Measurements from ENCODE around the gene PRDM13. TPM values are rescaled to one million over a fixed set of nuclear protein-coding genes. Genes with fewer than 3 reads are reported as not detected.
A peak's percentile ranks its signal among the peaks of the same experiment; 100 is the strongest.

The PRDM13 gene
- not detected for polyA plus RNA-seq

- H3K4me1 Mint-ChIP-seq: peaks cover 43 to 73% of the 10 kb centered on the region in 2 donors
- H3K27me3 Mint-ChIP-seq (ENCODE audit: low read depth in 3 of 3): peaks cover 34 to 65% (median 59%) of the 10 kb centered on the region in 3 donors
- H3K27ac Mint-ChIP-seq: no peak within 1 kb of the TSS
- H3K9me3 Mint-ChIP-seq: peaks cover 0 to 24% (median under 1%) of the 10 kb centered on the region in 6 donors
- no peak for DNase-seq
- H3K4me3 Mint-ChIP-seq: peak within 1 kb of the TSS in 3 of 5 donors; percentile 49 to 64 (median 52)
- H3K36me3 Mint-ChIP-seq: peaks cover 0 to 4% (median 0%) of the 10 kb centered on the region in 3 donors
Observed at GRCh38 chr6:99606656-99607415, at the start of gene PRDM13. Gene PRDM13, plus strand, starts transcription at chr6:99606833. Its CDS starts 202 bp downstream, at chr6:99607035.

- H3K36me3 Mint-ChIP-seq: peaks cover 21 to 26% (median 25%) of the 10 kb centered on the region in 3 donors
- no peaks in the 10 kb centered on the region for H3K27me3 Mint-ChIP-seq (ENCODE audit: low read depth in 3 of 3)
- H3K27ac Mint-ChIP-seq: no peak overlapping the region
- no peak for DNase-seq
- H3K9me3 Mint-ChIP-seq: no peaks in the 10 kb centered on the region
- H3K4me1 Mint-ChIP-seq: peaks cover 1 to 20% of the 10 kb centered on the region in 2 donors
- no peak overlapping the region for H3K4me3 Mint-ChIP-seq
Observed at GRCh38 chr6:99559057-99559456, 47.6 kb upstream of the PRDM13 start.

- no peak for DNase-seq
- H3K36me3 Mint-ChIP-seq: peaks cover 15 to 19% (median 15%) of the 10 kb centered on the region in 3 donors
- H3K27me3 Mint-ChIP-seq (ENCODE audit: low read depth in 3 of 3): no peaks in the 10 kb centered on the region
- H3K27ac Mint-ChIP-seq: no peak overlapping the region
- no peaks in the 10 kb centered on the region for H3K9me3 Mint-ChIP-seq
- H3K4me3 Mint-ChIP-seq: no peak overlapping the region
- peaks cover 1 to 34% of the 10 kb centered on the region in 2 donors for H3K4me1 Mint-ChIP-seq
Observed at GRCh38 chr6:99560668-99561067, 46.0 kb upstream of the PRDM13 start.

GRCh38 chr6:99563056-99563723, 43.4 kb upstream of the PRDM13 start:
- no peak overlapping the region for H3K4me3 Mint-ChIP-seq
- H3K9me3 Mint-ChIP-seq: no peaks in the 10 kb centered on the region
- H3K36me3 Mint-ChIP-seq: peaks cover 0 to 5% (median 0%) of the 10 kb centered on the region in 3 donors
- peaks cover 13 to 58% of the 10 kb centered on the region in 2 donors for H3K4me1 Mint-ChIP-seq
- DNase-seq: no peak
- peaks cover 0 to 4% (median 0%) of the 10 kb centered on the region in 3 donors for H3K27me3 Mint-ChIP-seq (ENCODE audit: low read depth in 3 of 3)
- no peak overlapping the region for H3K27ac Mint-ChIP-seq

- Mint-ChIP-seq H3K4me3 (peak within 1 kb of the TSS; percentile 96 to 100 (median 99)), H3K9me3 (no peaks in the 10 kb centered on the region), H3K27me3 (ENCODE audit: low read depth in 3 of 3) (peaks cover 0 to 9% (median 6%) of the 10 kb centered on the region in 3 donors), H3K27ac (peak within 1 kb of the TSS; percentile 89 to 99 (median 94)), H3K4me1 (peaks cover 19 to 58% of the 10 kb centered on the region in 2 donors), H3K36me3 (peaks cover 0 to 4% (median 0%) of the 10 kb centered on the region in 3 donors)
- DNase-seq: peak; percentile 88 to 92 (median 90)
Observed at GRCh38 chr6:99568103-99568933, 38.3 kb upstream of the PRDM13 start, which contains the start of gene CCNC. Gene CCNC, minus strand, starts transcription at chr6:99568660. Its CDS starts 133 bp downstream, at chr6:99568527.

- H3K27me3 Mint-ChIP-seq (ENCODE audit: low read depth in 3 of 3): peaks cover 1 to 3% (median 2%) of the 10 kb centered on the region in 3 donors
- H3K9me3 Mint-ChIP-seq: no peaks in the 10 kb centered on the region
- no peak overlapping the region for H3K4me3 Mint-ChIP-seq
- peaks cover 0 to 5% of the 10 kb centered on the region in 2 donors for H3K4me1 Mint-ChIP-seq
- no peak overlapping the region for H3K27ac Mint-ChIP-seq
- no peak for DNase-seq
- no peaks in the 10 kb centered on the region for H3K36me3 Mint-ChIP-seq
Observed at GRCh38 chr6:99573980-99574617, 32.5 kb upstream of the PRDM13 start.

- no peak for DNase-seq
- Mint-ChIP-seq H3K4me3 (no peak overlapping the region), H3K4me1 (peaks cover 0 to 5% of the 10 kb centered on the region in 2 donors), H3K27ac (no peak overlapping the region), H3K9me3 (no peaks in the 10 kb centered on the region), H3K36me3 (no peaks in the 10 kb centered on the region), H3K27me3 (ENCODE audit: low read depth in 3 of 3) (peaks cover 1 to 5% (median 3%) of the 10 kb centered on the region in 3 donors)
Observed at GRCh38 chr6:99575544-99576227, 30.9 kb upstream of the PRDM13 start.

- Mint-ChIP-seq H3K9me3 (no peaks in the 10 kb centered on the region), H3K27me3 (ENCODE audit: low read depth in 3 of 3) (peaks cover 2 to 6% (median 5%) of the 10 kb centered on the region in 3 donors), H3K4me1 (no peaks in the 10 kb centered on the region), H3K27ac (no peak overlapping the region), H3K4me3 (no peak overlapping the region), H3K36me3 (no peaks in the 10 kb centered on the region)
- DNase-seq: no peak
Observed at GRCh38 chr6:99579781-99580180, 26.9 kb upstream of the PRDM13 start.

GRCh38 chr6:99587792-99588191, 18.8 kb upstream of the PRDM13 start:
- H3K36me3 Mint-ChIP-seq: no peaks in the 10 kb centered on the region
- no peak overlapping the region for H3K4me3 Mint-ChIP-seq
- peaks cover 19 to 33% (median 27%) of the 10 kb centered on the region in 3 donors for H3K27me3 Mint-ChIP-seq (ENCODE audit: low read depth in 3 of 3)
- H3K9me3 Mint-ChIP-seq: peaks cover 0 to 2% (median 0%) of the 10 kb centered on the region in 6 donors
- H3K4me1 Mint-ChIP-seq: peaks cover 16 to 29% of the 10 kb centered on the region in 2 donors
- no peak for DNase-seq
- H3K27ac Mint-ChIP-seq: no peak overlapping the region

- H3K4me1 Mint-ChIP-seq: peaks cover 16 to 29% of the 10 kb centered on the region in 2 donors
- no peaks in the 10 kb centered on the region for H3K36me3 Mint-ChIP-seq
- no peak overlapping the region for H3K27ac Mint-ChIP-seq
- peak overlapping the region; percentile 79 to 88 (median 83) for H3K4me3 Mint-ChIP-seq
- H3K27me3 Mint-ChIP-seq (ENCODE audit: low read depth in 3 of 3): peaks cover 19 to 33% (median 28%) of the 10 kb centered on the region in 3 donors
- DNase-seq: peak; percentile 27 to 54 (median 33)
- peaks cover 0 to 2% (median 0%) of the 10 kb centered on the region in 6 donors for H3K9me3 Mint-ChIP-seq
Observed at GRCh38 chr6:99588618-99589289, 17.9 kb upstream of the PRDM13 start.

GRCh38 chr6:99589290-99589672, 17.4 kb upstream of the PRDM13 start:
- Mint-ChIP-seq H3K4me1 (peaks cover 16 to 29% of the 10 kb centered on the region in 2 donors), H3K27ac (no peak overlapping the region), H3K4me3 (peak overlapping the region; percentile 79 to 88 (median 83)), H3K36me3 (no peaks in the 10 kb centered on the region), H3K9me3 (peaks cover 0 to 2% (median 0%) of the 10 kb centered on the region in 6 donors), H3K27me3 (ENCODE audit: low read depth in 3 of 3) (peaks cover 17 to 33% (median 28%) of the 10 kb centered on the region in 3 donors)
- no peak for DNase-seq

- peaks cover 17 to 37% (median 23%) of the 10 kb centered on the region in 3 donors for H3K27me3 Mint-ChIP-seq (ENCODE audit: low read depth in 3 of 3)
- H3K27ac Mint-ChIP-seq: no peak overlapping the region
- peaks cover 0 to 2% (median 0%) of the 10 kb centered on the region in 6 donors for H3K9me3 Mint-ChIP-seq
- H3K4me1 Mint-ChIP-seq: peaks cover 16 to 29% of the 10 kb centered on the region in 2 donors
- no peak for DNase-seq
- peak overlapping the region; percentile 59 to 83 (median 75) for H3K4me3 Mint-ChIP-seq
- no peaks in the 10 kb centered on the region for H3K36me3 Mint-ChIP-seq
Observed at GRCh38 chr6:99589907-99590493, 16.6 kb upstream of the PRDM13 start.

Measured in immature natural killer cell (primary cell).